BLaER1 treated with 17β-estradiol and CSF1 and Interleukin-3, amounts not matched to agents 10 nM and 100 nM (cell line): Measurements from ENCODE around the gene GP1BB.
"Not testable (repeated sequence)": the region's sequence is repeated elsewhere in the genome, so short reads cannot be mapped to it uniquely, and the experiment has no call there.

Experiments used
- H3K27ac ChIP-seq, 11 experiments: shearing (Covaris generic); formaldehyde crosslinking; 2 replicates each; pipeline ENCODE4 v1.8.1; 2022
- H3K27me3 ChIP-seq, 11 experiments: shearing (Covaris generic); formaldehyde crosslinking; 2 replicates each; pipeline ENCODE4 v1.8.1; 2022
- H3K36me3 ChIP-seq, 11 experiments: shearing (Covaris generic); formaldehyde crosslinking; 2 replicates each; pipeline ENCODE4 v1.8.1; 2022
- H3K4me1 ChIP-seq, 10 experiments: shearing (Covaris generic); formaldehyde crosslinking; 2 replicates each; pipeline ENCODE4 v1.8.1; 2022
- H3K4me2 ChIP-seq, 11 experiments: shearing (Covaris generic); formaldehyde crosslinking; 2 replicates each; pipeline ENCODE4 v1.8.1; 2022
- H3K4me3 ChIP-seq, 10 experiments: shearing (Covaris generic); formaldehyde crosslinking; 2 replicates each; pipeline ENCODE4 v1.8.1; 2022
- H3K9ac ChIP-seq, 11 experiments: shearing (Covaris generic); formaldehyde crosslinking; 2 replicates each; pipeline ENCODE4 v1.8.1; 2022
- H3K9me3 ChIP-seq, 11 experiments: shearing (Covaris generic); formaldehyde crosslinking; replicated peaks in 1 of 11; 2 replicates each; pipeline ENCODE4 v1.8.1; 2022
- H4K20me1 ChIP-seq, 11 experiments: shearing (Covaris generic); formaldehyde crosslinking; 2 replicates each; pipeline ENCODE4 v1.8.1; 2022
- Cebpa-rat ChIP-seq, 11 experiments: shearing (Covaris generic); IDR thresholded peaks; 2 replicates each; pipeline ENCODE4 v1.8.1; 2022

GP1BB gene

DNA sequence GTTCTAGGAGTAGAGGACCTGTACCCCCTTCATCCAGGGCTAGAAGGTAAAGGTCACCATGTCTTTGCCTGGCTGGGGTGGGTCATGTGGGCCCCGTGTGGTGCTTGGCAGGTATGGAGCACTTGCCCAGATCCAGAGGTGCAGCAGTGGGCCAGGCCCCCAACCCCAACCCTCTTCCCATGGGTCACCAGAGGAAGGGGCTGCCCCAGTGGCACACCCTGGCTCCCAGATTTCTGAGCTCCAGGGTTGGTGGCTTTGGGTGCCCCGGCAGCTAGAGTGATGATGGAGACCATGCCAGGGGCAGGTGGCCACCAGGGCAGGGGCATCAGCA is 2.4 kb upstream of the GP1BB start:
- peaks cover 46 to 80% (median 53%) of the 10 kb centered on the region in 11 experiments for H3K27me3 ChIP-seq

DNA sequence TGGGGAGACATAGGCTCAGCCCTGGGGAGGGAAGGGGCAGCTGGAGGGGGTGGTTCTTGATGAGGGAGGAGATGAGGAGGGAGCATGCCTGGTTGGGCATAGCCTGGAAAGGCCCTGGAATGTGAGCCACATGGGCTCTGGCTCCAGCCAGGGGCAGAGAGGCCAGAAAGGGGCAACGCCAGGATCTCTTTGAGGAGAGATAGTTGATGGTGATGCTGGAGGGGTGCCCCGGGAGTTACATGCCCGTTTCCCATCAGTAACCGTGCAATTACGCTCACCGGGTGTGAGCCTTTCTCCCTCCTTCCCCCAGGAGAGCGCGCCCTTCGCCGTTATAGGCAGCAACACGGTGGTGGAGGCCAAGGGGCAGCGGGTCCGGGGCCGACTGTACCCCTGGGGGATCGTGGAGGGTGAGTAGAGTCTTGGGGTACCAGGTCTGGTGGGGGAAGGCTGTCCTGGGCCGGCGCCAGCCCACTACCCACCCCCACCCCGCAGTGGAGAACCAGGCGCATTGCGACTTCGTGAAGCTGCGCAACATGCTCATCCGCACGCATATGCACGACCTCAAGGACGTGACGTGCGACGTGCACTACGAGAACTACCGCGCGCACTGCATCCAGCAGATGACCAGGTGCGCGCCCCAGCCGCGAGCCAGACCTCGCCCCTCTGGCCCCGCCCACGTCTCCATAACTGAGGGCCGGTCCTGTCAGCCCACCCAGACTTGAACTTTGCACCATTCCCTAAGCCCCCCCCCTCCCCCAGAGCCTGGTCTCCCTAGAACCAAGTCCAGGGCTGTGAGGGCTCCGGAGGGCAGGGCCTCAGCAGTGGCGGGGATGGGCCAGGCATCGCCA is 1.8 kb upstream of the GP1BB start:
- H3K4me2 ChIP-seq: no peak overlapping the region
- H3K27ac ChIP-seq: no peak overlapping the region
- H3K27me3 ChIP-seq: peaks cover 43 to 80% (median 53%) of the 10 kb centered on the region in 11 experiments
- H3K4me1 ChIP-seq: peaks cover 23 to 53% (median 37%) of the 10 kb centered on the region in 10 experiments; a peak in 19 of 20 replicates
- no peak overlapping the region for H3K9ac ChIP-seq
- H4K20me1 ChIP-seq: peaks cover 0 to 65% (median 55%) of the 10 kb centered on the region in 11 experiments; a peak in 18 of 22 replicates
- TF ChIP-seq Cebpa-rat (IDR thresholded peaks at IDR 0.05): no peak
- H3K9me3 ChIP-seq: no peaks in the 10 kb centered on the region
- H3K36me3 ChIP-seq: peaks cover 0 to 35% (median 17%) of the 10 kb centered on the region in 11 experiments; a peak in 9 of 22 replicates
- no peak overlapping the region for H3K4me3 ChIP-seq

More for the DNA sequence above, 2.4 kb upstream of the GP1BB start:
- Histone ChIP-seq H3K9me3 (no peaks in the 10 kb centered on the region), H3K4me2 (no peak overlapping the region; a peak in 1 of 22 replicates), H3K27ac (no peak overlapping the region), H3K9ac (no peak overlapping the region), H4K20me1 (peaks cover 0 to 71% (median 55%) of the 10 kb centered on the region in 11 experiments; a peak in 18 of 22 replicates), H3K4me1 (peaks cover 23 to 59% (median 38%) of the 10 kb centered on the region in 10 experiments; a peak in 19 of 20 replicates), H3K36me3 (peaks cover 0 to 35% (median 17%) of the 10 kb centered on the region in 11 experiments; a peak in 9 of 22 replicates), H3K4me3 (no peak overlapping the region)
- TF ChIP-seq Cebpa-rat (IDR thresholded peaks at IDR 0.05): no peak

DNA sequence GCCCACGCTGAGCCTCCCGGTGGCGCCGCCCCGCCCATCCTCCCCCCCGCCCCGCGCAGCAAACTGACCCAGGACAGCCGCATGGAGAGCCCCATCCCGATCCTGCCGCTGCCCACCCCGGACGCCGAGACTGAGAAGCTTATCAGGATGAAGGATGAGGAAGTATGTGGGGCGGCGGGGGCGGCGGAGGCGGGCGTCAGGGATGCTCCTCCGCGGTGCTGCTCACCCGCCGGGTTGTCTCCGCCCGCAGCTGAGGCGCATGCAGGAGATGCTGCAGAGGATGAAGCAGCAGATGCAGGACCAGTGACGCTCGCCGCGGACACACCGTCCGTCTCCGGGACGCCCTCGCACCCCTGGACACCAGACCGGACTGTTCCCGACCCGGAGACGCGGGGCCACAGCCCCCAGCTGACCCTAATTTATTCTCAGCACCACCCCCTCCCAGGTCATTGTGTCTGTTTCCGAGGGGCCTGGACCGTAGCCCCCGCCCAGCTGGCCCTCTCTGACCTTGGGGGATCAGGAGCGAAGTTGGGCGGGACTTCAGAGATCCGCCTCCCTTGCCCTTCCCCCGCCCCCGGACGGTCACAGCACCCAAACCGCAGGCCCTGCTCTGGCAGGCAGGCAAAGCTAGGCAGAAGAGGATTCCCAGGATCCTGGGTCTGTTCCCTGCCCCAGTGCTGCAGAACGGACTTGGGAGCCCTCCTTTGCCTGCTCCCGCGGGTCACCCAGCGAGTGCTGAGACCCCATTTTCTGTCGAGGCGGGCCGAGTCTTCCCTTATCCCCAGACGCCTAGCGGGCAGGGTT is 959 bp upstream of the GP1BB start:
- no peak overlapping the region for H3K27ac ChIP-seq
- peak overlapping the region; percentile 53 to 85 (median 74); a peak in 19 of 22 replicates for H3K4me2 ChIP-seq
- H3K4me3 ChIP-seq: 0 out of 20 replicates have a peak overlapping the region, but pooled peaks of 1 of the 10 experiments have one; percentile 7

DNA sequence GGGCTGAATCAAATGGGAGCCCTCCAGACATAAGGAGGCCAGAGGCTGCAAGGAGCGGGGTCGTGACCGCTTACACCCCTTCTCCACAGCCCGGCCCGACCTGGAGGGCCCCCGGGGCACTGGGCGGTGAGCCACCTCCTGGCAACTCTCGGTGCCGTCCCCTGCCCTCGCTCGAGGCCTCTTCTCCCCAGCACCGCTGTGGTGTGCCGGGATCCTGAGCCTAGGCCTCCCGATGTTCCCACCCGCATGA is 432 bp upstream of the GP1BB start:
- Histone ChIP-seq H3K9me3 (no peaks in the 10 kb centered on the region), H4K20me1 (peaks cover 0 to 65% (median 55%) of the 10 kb centered on the region in 11 experiments; a peak in 18 of 22 replicates), H3K4me1 (peaks cover 23 to 43% (median 33%) of the 10 kb centered on the region in 10 experiments; a peak in 19 of 20 replicates), H3K4me3 (peak overlapping the region in 4 of 10 experiments; percentile 7 to 51 (median 22); a peak in 3 of 20 replicates), H3K9ac (0 out of 22 replicates have a peak overlapping the region, but pooled peaks of 1 of the 11 experiments have one; percentile 3), H3K36me3 (peaks cover 0 to 35% (median 17%) of the 10 kb centered on the region in 11 experiments; a peak in 9 of 22 replicates), H3K27me3 (peaks cover 40 to 83% (median 59%) of the 10 kb centered on the region in 11 experiments), H3K4me2 (peak overlapping the region; percentile 53 to 85 (median 74)), H3K27ac (no peak overlapping the region)
- no peak for TF ChIP-seq Cebpa-rat (IDR thresholded peaks at IDR 0.05)

More for the DNA sequence above, 959 bp upstream of the GP1BB start:
- Histone ChIP-seq H3K36me3 (peaks cover 0 to 35% (median 17%) of the 10 kb centered on the region in 11 experiments; a peak in 9 of 22 replicates), H3K27me3 (peaks cover 40 to 81% (median 56%) of the 10 kb centered on the region in 11 experiments), H3K9me3 (no peaks in the 10 kb centered on the region), H3K9ac (no peak overlapping the region), H3K4me1 (peaks cover 23 to 48% (median 37%) of the 10 kb centered on the region in 10 experiments; a peak in 19 of 20 replicates), H4K20me1 (peaks cover 0 to 65% (median 55%) of the 10 kb centered on the region in 11 experiments; a peak in 18 of 22 replicates)
- no peak for TF ChIP-seq Cebpa-rat (IDR thresholded peaks at IDR 0.05)

DNA sequence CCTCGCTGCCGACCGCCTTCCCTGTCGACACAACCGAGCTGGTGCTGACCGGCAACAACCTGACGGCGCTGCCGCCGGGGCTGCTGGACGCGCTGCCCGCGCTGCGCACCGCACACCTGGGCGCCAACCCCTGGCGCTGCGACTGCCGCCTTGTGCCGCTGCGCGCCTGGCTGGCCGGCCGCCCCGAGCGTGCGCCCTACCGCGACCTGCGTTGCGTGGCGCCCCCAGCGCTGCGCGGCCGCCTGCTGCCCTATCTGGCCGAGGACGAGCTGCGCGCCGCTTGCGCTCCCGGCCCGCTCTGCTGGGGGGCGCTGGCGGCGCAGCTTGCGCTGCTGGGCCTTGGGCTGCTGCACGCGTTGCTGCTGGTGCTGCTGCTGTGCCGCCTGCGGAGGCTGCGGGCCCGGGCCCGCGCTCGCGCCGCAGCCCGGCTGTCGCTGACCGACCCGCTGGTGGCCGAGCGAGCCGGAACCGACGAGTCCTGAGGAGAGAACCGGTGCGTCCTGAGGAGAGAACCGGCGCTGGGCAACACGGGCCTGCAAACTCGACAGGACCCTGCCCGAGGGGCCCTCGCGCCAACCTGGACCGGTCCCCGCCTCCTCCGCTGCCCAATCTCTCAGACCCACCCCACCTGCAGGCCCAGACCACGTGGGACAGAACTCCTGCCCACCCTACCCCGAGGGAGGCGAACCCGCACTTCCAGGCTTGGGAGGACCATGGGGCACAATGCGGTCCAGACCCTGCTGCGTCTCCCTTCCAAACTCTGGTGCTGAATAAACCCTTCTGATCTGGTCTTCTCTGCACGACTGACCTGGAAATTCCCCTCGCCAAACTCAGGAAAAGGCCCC is 866 bp downstream of the GP1BB start:
- H3K4me1 ChIP-seq: peaks cover 16 to 43% (median 24%) of the 10 kb centered on the region in 10 experiments; a peak in 18 of 20 replicates
- no peak overlapping the region for H3K27ac ChIP-seq
- H3K9ac ChIP-seq: 0 out of 22 replicates have a peak overlapping the region, but pooled peaks of 2 of the 11 experiments have one; percentile 0 to 3
- H4K20me1 ChIP-seq: peaks cover 0 to 73% (median 53%) of the 10 kb centered on the region in 11 experiments; a peak in 18 of 22 replicates
- peaks cover 0 to 35% (median 17%) of the 10 kb centered on the region in 11 experiments; a peak in 9 of 22 replicates for H3K36me3 ChIP-seq
- peaks cover 40 to 78% (median 58%) of the 10 kb centered on the region in 11 experiments for H3K27me3 ChIP-seq
- peak overlapping the region; percentile 53 to 85 (median 74) for H3K4me2 ChIP-seq
- H3K4me3 ChIP-seq: peak overlapping the region in 6 of 10 experiments; percentile 7 to 51 (median 35); a peak in 9 of 20 replicates
- H3K9me3 ChIP-seq: no peaks in the 10 kb centered on the region
- TF ChIP-seq Cebpa-rat (IDR thresholded peaks at IDR 0.05): no peak

DNA sequence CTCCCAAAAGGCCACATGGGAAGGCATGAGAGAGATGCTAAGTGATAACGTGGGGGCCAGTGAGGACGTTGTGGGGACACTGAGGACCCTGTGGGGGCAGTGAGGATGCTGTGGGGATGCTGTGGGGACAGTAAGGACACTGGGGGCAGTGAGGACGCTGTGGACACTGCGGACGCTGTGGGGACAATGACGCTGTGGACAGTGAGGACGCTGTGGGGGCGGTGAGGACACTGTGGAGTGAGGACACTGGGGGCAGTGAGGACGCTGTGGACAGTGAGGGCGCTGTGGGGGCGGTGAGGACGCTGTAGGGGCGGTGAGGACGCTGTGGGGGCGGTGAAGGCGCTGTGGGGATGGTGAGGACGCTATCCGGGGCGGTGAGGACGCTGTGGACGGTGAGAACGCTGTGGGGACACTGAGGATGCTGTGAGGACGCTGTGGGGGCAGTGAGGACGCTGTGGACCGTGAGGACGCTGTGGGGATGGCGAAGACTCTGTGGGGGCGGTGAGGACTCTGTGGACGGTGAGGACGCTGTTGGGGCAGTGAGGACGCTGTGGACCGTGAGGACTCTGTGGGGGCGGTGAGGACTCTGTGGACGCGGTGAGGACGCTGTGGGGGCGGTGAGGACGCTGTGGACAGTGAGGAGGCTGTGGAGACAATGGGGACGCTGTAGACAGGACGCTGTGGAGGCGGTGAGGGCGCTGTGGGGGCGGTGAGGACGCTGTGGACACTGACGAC is 1.8 kb downstream of the GP1BB start:
- Histone ChIP-seq H3K9me3 (no peaks in the 10 kb centered on the region), H3K4me3 (no peak overlapping the region), H4K20me1 (peaks cover 0 to 67% (median 44%) of the 10 kb centered on the region in 11 experiments; a peak in 18 of 22 replicates), H3K4me1 (peaks cover 15 to 34% (median 18%) of the 10 kb centered on the region in 10 experiments; a peak in 18 of 20 replicates), H3K9ac (no peak overlapping the region), H3K36me3 (peaks cover 0 to 31% (median 17%) of the 10 kb centered on the region in 11 experiments; a peak in 9 of 22 replicates), H3K4me2 (no peak overlapping the region), H3K27me3 (peaks cover 40 to 74% (median 53%) of the 10 kb centered on the region in 11 experiments), H3K27ac (no peak overlapping the region)
- TF ChIP-seq Cebpa-rat (IDR thresholded peaks at IDR 0.05): no peak

DNA sequence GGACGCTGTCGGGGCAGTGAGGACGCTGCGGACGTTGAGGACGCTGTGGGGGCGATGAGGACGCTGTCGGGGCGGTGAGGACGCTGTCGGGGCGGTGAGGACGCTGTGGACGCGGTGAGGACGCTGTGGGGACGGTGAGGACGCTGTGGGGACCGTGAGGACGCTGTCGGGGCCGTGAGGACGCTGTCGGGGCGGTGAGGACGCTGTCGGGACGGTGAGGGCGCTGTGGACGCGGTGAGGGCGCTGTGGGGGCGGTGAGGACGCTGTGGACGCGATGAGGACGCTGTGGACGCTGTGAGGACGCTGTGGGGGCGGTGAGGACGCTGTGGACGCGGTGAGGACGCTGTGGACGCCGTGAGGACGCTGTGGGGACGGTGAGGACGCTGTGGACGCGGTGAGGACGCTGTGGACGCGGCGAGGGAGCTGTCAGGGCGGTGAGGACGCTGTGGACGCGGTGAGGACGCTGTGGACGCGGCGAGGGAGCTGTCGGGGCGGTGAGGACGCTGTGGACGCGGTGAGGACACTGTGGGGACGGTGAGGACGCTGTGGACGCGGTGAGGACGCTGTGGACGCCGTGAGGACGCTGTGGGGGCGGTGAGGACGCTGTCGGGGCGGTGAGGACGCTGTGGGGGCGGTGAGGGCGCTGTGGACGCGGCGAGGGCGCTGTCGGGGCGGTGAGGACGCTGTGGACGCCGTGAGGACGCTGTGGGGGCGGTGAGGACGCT is 2.9 kb downstream of the GP1BB start:
- H3K4me2 ChIP-seq, H3K9me3 ChIP-seq, H3K9ac ChIP-seq, H3K4me3 ChIP-seq, H3K27ac ChIP-seq: not testable (repeated sequence)
- Histone ChIP-seq H4K20me1 (peaks cover 0 to 56% (median 33%) of the 10 kb centered on the region in 11 experiments; a peak in 18 of 22 replicates), H3K27me3 (peaks cover 40 to 70% (median 53%) of the 10 kb centered on the region in 11 experiments), H3K4me1 (peaks cover 15 to 36% (median 19%) of the 10 kb centered on the region in 10 experiments; a peak in 18 of 20 replicates), H3K36me3 (peaks cover 0 to 19% (median 10%) of the 10 kb centered on the region in 11 experiments; a peak in 9 of 22 replicates)
